EL (cell line): ENCODE data around the gene SPAG16.

Source experiments
- DNase-seq: peaks from one replicate; pipeline ENCODE4 v3.0.0-alpha.2; 2016

SPAG16 gene

DNA sequence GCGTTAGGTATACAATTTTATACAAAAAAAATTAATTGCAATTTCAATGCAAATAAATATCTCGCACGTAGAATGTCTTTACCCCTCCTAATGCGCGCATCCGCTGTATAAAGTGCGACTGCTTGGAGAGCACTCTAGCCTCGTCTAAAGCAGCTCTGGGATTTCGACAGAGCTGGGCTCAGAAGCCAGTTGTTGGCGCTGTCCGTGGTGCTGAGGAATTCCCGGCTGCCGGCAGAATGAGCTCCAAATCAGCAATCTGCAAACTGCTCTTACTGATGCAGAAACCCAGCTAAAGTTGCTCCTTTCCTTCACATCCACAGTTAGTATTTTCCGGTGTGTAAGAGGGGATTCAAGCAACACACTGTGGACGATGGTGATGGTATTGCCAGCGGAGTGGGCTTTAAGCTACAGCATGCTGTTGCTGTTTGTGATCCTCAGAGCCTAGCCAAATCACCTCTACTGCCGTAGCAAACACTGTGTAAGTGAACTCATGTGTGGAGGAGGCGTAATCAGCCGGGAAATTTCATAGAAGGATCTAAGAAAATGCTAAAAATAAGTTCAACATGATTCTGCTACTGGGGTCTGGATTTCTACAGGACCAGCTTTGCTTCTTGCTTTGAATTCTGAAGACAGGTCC is 1126.8 kb downstream of the SPAG16 start, which contains the start of gene VWC2L:
TSS of gene VWC2L (plus strand) at position 137 of the 637 bp plus-strand sequence. CDS start 3,140 bp downstream, outside the sequence.
- DNase-seq = peak; percentile 80

- no peak for DNase-seq
These were observed 1128.4 kb downstream of the SPAG16 start for GRCh38 chr2:214412679-214413078.

DNA sequence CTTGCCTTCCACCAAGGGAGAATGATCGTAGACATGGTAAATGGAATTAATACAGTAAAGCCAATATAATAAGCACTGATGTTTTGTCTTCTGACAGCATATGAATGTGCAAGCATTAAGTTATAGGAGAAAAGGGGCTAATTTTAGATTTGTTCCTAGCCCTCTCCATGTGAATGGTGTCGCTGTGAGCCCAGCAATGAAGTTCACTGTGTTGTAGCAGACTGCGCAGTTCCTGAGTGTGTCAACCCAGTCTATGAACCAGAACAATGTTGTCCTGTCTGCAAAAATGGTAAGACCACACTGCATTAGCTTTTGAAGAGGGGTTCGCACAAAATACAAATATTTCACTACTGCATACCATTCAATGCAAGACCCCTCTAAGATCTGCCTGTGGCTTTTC is 1152.2 kb downstream of the SPAG16 start:
- DNase-seq = no peak

GRCh38 chr2:214450118-214450894 is 1166.0 kb downstream of the SPAG16 start:
- DNase-seq = no peak

- DNase-seq = no peak
These were observed 1167.4 kb downstream of the SPAG16 start for GRCh38 chr2:214451516-214452275.
